ENCODE data around the gene NFIC.

NFIC gene

DNA sequence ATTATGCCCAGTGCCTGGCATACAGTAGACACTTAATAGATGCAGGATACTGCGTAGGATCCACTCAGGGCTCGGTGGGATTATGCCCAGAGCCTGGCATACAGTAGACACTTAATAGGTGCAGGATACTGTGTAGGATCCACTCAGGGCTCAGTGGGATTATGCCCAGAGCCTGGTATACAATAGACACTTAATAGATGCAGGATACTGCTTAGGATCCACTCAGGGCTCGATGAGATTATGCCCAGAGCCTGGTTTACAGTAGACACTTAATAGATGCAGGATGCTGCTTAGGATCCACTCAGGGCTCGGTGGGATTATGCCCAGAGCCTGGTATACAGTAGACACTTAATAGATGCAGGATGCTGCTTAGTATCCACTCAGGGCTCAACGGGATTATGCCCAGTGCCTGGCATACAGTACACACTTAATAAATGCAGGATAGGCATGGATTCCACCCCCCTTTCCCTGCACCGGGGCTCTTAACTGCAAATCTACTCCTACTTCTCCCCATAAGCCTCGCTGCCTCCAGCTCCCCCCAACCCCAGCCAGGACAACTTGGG, 89.1 kb downstream of the NFIC start:
- DNase-seq: no peak

- DNase-seq: no peak
These were observed 89.7 kb downstream of the NFIC start for GRCh38 chr19:3455960-3456601.

GRCh38 chr19:3456925-3457527, 90.6 kb downstream of the NFIC start:
- DNase-seq: no peak

GRCh38 chr19:3457528-3458228, 91.3 kb downstream of the NFIC start:
- DNase-seq: no peak

GRCh38 chr19:3458229-3459088, 92.1 kb downstream of the NFIC start:
- no peak for DNase-seq

- DNase-seq: no peak
These were observed 92.9 kb downstream of the NFIC start for GRCh38 chr19:3459089-3459881.

- no peak for DNase-seq
These were observed 93.7 kb downstream of the NFIC start for GRCh38 chr19:3459965-3460582.

- DNase-seq: no peak
These were observed 96.8 kb downstream of the NFIC start for GRCh38 chr19:3462991-3463713.

- no peak for DNase-seq
These were observed 97.6 kb downstream of the NFIC start for GRCh38 chr19:3463714-3464586.

DNA sequence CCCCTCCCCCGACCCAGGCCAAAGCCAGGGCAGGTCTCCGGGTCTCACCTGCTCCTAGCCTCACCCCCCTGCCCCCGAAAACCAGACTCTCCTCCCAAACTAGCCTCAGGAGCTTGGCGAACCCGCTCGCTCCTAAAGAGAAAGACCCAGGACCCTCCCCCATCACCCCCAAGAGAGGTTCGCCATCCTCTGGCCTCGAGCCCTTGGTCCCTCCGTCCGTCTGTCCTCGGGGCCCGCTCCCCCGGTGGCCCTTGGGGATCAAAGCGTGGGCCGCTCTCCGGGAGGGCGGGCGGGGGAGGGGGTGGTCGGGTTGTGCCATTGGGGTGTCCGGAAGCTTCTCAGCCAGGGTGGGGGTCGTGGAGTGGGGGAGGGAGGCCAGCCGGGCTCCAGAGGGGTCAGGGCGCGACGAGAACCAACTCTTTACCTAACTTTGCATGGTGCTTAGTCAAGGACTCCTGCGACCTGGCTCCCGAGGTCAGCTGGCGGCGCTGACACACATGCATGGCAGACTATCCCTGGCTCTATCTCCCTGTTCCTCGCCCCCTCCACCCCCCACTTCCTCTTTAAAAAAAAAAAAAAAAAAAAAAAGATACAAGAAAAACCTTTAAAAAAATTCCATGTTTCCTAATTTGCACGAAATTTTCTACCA, 98.3 kb downstream of the NFIC start:
- DNase-seq: no peak

- no peak for DNase-seq
These were observed 99.2 kb downstream of the NFIC start for GRCh38 chr19:3465552-3465951.

DNA sequence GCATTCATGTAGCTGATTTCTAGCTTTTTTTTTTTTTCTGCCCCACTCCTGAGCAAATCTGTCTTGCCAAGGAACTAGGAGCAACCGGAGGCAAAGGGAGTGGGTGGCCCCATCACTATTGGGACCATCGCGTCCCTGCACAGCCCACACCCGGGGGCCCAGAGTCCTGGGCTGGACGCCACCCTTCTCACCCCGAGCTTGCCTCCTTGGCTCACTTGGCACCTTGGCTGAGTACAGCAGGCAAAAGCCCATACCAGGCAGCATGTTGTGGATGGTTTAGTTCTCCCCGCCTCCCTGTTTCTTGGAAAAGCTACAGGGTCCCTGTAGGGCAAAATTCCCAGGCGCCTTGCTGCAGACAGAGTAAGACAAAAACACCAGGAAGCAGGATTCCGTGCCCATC, 100.3 kb downstream of the NFIC start:
- no peak for DNase-seq

GRCh38 chr19:3467437-3468198, 101.2 kb downstream of the NFIC start:
- no peak for DNase-seq

GRCh38 chr19:3468211-3468610, 101.8 kb downstream of the NFIC start:
- no peak for DNase-seq

GRCh38 chr19:3469638-3470499, 103.5 kb downstream of the NFIC start:
- DNase-seq: no peak

GRCh38 chr19:3470500-3471128, 104.2 kb downstream of the NFIC start:
- DNase-seq: no peak
